A172 (cell line): ENCODE data around the gene SYNE4. TPM values are rescaled to one million over a fixed set of nuclear protein-coding genes. Genes with fewer than 3 reads are reported as not detected.

Experiments
- DNase-seq: peaks from one replicate; pipeline ENCODE4 v3.0.0-alpha.2; 2015; ENCODE audit warnings: low spot score
- total RNA-seq: library from RNA; depleted of rRNA; stranded (reverse); fragments of >200 nt; shearing (Covaris generic); gene quantifications from 2 replicates; pipeline ENCODE4 v1.2.3, GENCODE V29; 2014; rRNA removed

Gene SYNE4
- total RNA-seq, 1 experiment from 2014 or later, result 0.12 TPM

- DNase-seq, result no peak
Measured at GRCh38 chr19:35955881-35956634, 52.6 kb downstream of the SYNE4 start.

Other genes starting within 250 kb of the SYNE4 start
- gene ARHGAP33, start 233.2 kb downstream of the SYNE4 start, total RNA-seq, result 2.8 and 7.8 TPM in 2 replicates
- not detected in 2 replicates for gene PRODH2, start 196.0 kb downstream of the SYNE4 start, total RNA-seq
- not detected in 2 replicates for gene NPHS1, start 156.3 kb downstream of the SYNE4 start, total RNA-seq
- gene KIRREL2, start 151.9 kb downstream of the SYNE4 start, total RNA-seq, result 0.62 and 0.83 TPM in 2 replicates
- gene APLP1, start 140.2 kb downstream of the SYNE4 start, total RNA-seq, result 39.8 and 52.5 TPM in 2 replicates
- gene NFKBID, start 108.3 kb downstream of the SYNE4 start, total RNA-seq, result 1.7 and 2.3 TPM in 2 replicates
- gene HCST, start 106.3 kb downstream of the SYNE4 start, total RNA-seq, result 0.69 TPM in 1 of 2 replicates, not detected in the other
- not detected in 2 replicates for gene TYROBP, start 100.5 kb downstream of the SYNE4 start, total RNA-seq
- gene LRFN3, start 72.4 kb downstream of the SYNE4 start, total RNA-seq, result 4.6 and 8.2 TPM in 2 replicates
- 20.4 and 24.6 TPM in 2 replicates for gene SDHAF1, start 13.6 kb downstream of the SYNE4 start, total RNA-seq
- gene ALKBH6, start 5.4 kb upstream of the SYNE4 start, total RNA-seq, result 38.3 and 43.4 TPM in 2 replicates
- gene CLIP3, start 24.1 kb upstream of the SYNE4 start, total RNA-seq, result 5.7 and 6.7 TPM in 2 replicates
- gene THAP8, start 45.5 kb upstream of the SYNE4 start, total RNA-seq, result 7.3 and 13.6 TPM in 2 replicates
- gene WDR62, start 46.1 kb upstream of the SYNE4 start, total RNA-seq, result 19.5 and 24.5 TPM in 2 replicates
- not detected in 2 replicates for gene OVOL3, start 102.3 kb upstream of the SYNE4 start, total RNA-seq
- 64.9 and 132 TPM in 2 replicates for gene POLR2I, start 106.1 kb upstream of the SYNE4 start, total RNA-seq
- 334 and 417 TPM in 2 replicates for gene TBCB, start 106.7 kb upstream of the SYNE4 start, total RNA-seq
- gene CAPNS1, start 131.3 kb upstream of the SYNE4 start, total RNA-seq, result 416 and 483 TPM in 2 replicates
- gene COX7A1, start 143.6 kb upstream of the SYNE4 start, total RNA-seq, result not detected in 2 replicates
- 3.4 and 4.2 TPM in 2 replicates for gene ZNF565, start 205.9 kb upstream of the SYNE4 start, total RNA-seq
- 107 and 136 TPM in 2 replicates for gene ZNF146, start 206.3 kb upstream of the SYNE4 start, total RNA-seq